Ovary (tissue), 3 donors: ENCODE data around the gene PER1.

Experiments used
- POLR2A ChIP-seq: fragments of 450-650 bp; IDR thresholded peaks from one replicate; pipeline ENCODE4 v1.6.1; 2017; ENCODE audit warnings: antibody characterized with exemption, mild to moderate bottlenecking, moderate library complexity
- TF ChIP-seq, protein P1 (sequence below), 3 donors: fragments of 450-650 bp in 2 of 3; fragments of 200-600 bp in 1 of 3; IDR thresholded peaks; one replicate each; pipeline versions ENCODE4 v1.5.1 to v1.8.0; 2016 to 2022; ENCODE audit warnings: antibody characterized with exemption in 3 of 3, mild to moderate bottlenecking in 1 of 3
- donor health status: DM: no; HTN: no; CAD: no.

- TF ChIP-seq POLR2A: no peak
- TF ChIP-seq, protein P1, sequence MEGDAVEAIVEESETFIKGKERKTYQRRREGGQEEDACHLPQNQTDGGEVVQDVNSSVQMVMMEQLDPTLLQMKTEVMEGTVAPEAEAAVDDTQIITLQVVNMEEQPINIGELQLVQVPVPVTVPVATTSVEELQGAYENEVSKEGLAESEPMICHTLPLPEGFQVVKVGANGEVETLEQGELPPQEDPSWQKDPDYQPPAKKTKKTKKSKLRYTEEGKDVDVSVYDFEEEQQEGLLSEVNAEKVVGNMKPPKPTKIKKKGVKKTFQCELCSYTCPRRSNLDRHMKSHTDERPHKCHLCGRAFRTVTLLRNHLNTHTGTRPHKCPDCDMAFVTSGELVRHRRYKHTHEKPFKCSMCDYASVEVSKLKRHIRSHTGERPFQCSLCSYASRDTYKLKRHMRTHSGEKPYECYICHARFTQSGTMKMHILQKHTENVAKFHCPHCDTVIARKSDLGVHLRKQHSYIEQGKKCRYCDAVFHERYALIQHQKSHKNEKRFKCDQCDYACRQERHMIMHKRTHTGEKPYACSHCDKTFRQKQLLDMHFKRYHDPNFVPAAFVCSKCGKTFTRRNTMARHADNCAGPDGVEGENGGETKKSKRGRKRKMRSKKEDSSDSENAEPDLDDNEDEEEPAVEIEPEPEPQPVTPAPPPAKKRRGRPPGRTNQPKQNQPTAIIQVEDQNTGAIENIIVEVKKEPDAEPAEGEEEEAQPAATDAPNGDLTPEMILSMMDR (IDR thresholded peaks at IDR 0.05): no peak
Measured at GRCh38 chr17:8131844-8132441, 20.3 kb downstream of the PER1 start.
